SU-DHL-6 (cell line): ENCODE data around the gene C1orf210.

Experiments used
- CTCF ChIP-seq: fragments of 200-600 bp; sonication (generic); IDR thresholded peaks from one replicate; pipeline ENCODE4 v1.5.1; 2017; ENCODE audit warnings: antibody characterized with exemption, mild to moderate bottlenecking, low read length, moderate library complexity; ENCODE audit not compliant: insufficient read depth, poor library complexity, severe bottlenecking
- EZH2phosphoT487 ChIP-seq: fragments of 200-600 bp; sonication (generic), shearing (Covaris generic); conservative IDR thresholded peaks from 2 replicates; pipeline ENCODE4 v1.6.1; 2018; ENCODE audit warnings: mild to moderate bottlenecking, antibody characterized with exemption, low read length, moderate library complexity, mixed read lengths

GRCh38 chr1:43294761-43295160 is 9.4 kb upstream of the C1orf210 start:
- TF ChIP-seq CTCF (no peak), EZH2phosphoT487 (no peak)
